GM19328 (cell line): ENCODE results near the gene PPIB.

Experiments
- ATAC-seq: cut with Tn5 transposase; IDR thresholded peaks from one replicate; pipeline ENCODE4 v1.9.1; 2021; ENCODE audit warnings: mild to moderate bottlenecking, moderate library complexity; ENCODE audit not compliant: unreplicated experiment

The PPIB gene

GRCh38 chr15:64162869-64163658 is at the start of gene PPIB:
PPIB (minus strand) TSS chr15:64163022; CDS start chr15:64162986, 36 bp downstream.
- ATAC-seq, result peak; percentile 92

GRCh38 chr15:64211696-64212095 is 48.9 kb upstream of the PPIB start:
- no peak for ATAC-seq

GRCh38 chr15:64210371-64210770 is 47.5 kb upstream of the PPIB start:
- no peak for ATAC-seq

- ATAC-seq, result no peak
These were observed 47.0 kb upstream of the PPIB start for GRCh38 chr15:64209680-64210334.

GRCh38 chr15:64205202-64205601 is 42.4 kb upstream of the PPIB start:
- no peak for ATAC-seq

GRCh38 chr15:64197425-64197824 is 34.6 kb upstream of the PPIB start:
- ATAC-seq, result no peak

GRCh38 chr15:64193971-64194370 is 31.1 kb upstream of the PPIB start:
- no peak for ATAC-seq

GRCh38 chr15:64191971-64192830 is 29.4 kb upstream of the PPIB start:
- ATAC-seq, result no peak

GRCh38 chr15:64187396-64188191 is 24.8 kb upstream of the PPIB start:
- no peak for ATAC-seq

- no peak for ATAC-seq
These were observed 22.5 kb upstream of the PPIB start for GRCh38 chr15:64185146-64185911.

- no peak for ATAC-seq
These were observed 20.1 kb upstream of the PPIB start for GRCh38 chr15:64182859-64183370.

GRCh38 chr15:64180235-64180824 is 17.5 kb upstream of the PPIB start:
- no peak for ATAC-seq

GRCh38 chr15:64166102-64166890 is 3.5 kb upstream of the PPIB start:
- ATAC-seq, result no peak

- no peak for ATAC-seq
These were observed 1.6 kb upstream of the PPIB start for GRCh38 chr15:64164436-64164835.

GRCh38 chr15:64163659-64164362 is 989 bp upstream of the PPIB start:
- no peak for ATAC-seq

- ATAC-seq, result peak; percentile 18
These were observed 349 bp downstream of the PPIB start for GRCh38 chr15:64162478-64162868.

GRCh38 chr15:64161688-64162477 is 939 bp downstream of the PPIB start:
- ATAC-seq, result no peak
